HepG2 (cell line): Measurements from ENCODE around the gene JPH3. TPM values are rescaled to one million over a fixed set of nuclear protein-coding genes. Genes with fewer than 3 reads are reported as not detected.
A peak's percentile ranks its signal among the peaks of the same experiment; 100 is the strongest.

Experiments
- E2F1 ChIP-seq: sonication (generic); formaldehyde crosslinking; IDR thresholded peaks from 2 replicates; pipeline ENCODE4 v1.5.0; 2020; ENCODE audit warnings: missing genetic modification reagents
- HBP1 ChIP-seq: IDR thresholded peaks from 2 replicates; pipeline ENCODE4 v1.6.1; 2016; ENCODE audit warnings: low read depth, control low read depth
- HMG20B ChIP-seq: conservative IDR thresholded peaks from 2 replicates; pipeline ENCODE4 v1.6.1; 2016; ENCODE audit warnings: missing genetic modification reagents, missing compliant biosample characterization
- HNRNPH1 ChIP-seq: fragments of 200-400 bp; formaldehyde crosslinking; optimal IDR thresholded peaks from 2 replicates; pipeline ENCODE3; 2017; ENCODE audit warnings: mild to moderate bottlenecking, low read depth, low read length
- KDM6A ChIP-seq: IDR thresholded peaks from 2 replicates; pipeline ENCODE4 v1.6.1; 2016; ENCODE audit warnings: low read depth
- MEIS1 ChIP-seq: sonication (generic); formaldehyde crosslinking; IDR thresholded peaks from 2 replicates; pipeline ENCODE4 v1.9.0; 2021; ENCODE audit warnings: mild to moderate bottlenecking, missing genetic modification reagents, moderate library complexity, borderline replicate concordance
- MNT ChIP-seq: fragments of 450-650 bp; IDR thresholded peaks from 2 replicates; pipeline ENCODE4 v1.6.1; 2016
- POLR2G ChIP-seq: fragments of 200-400 bp; formaldehyde crosslinking; IDR thresholded peaks from 2 replicates; pipeline ENCODE4 v1.6.1; 2018; ENCODE audit warnings: mild to moderate bottlenecking, low read depth, low read length, moderate library complexity
- RFXAP ChIP-seq: sonication (generic); formaldehyde crosslinking; IDR thresholded peaks from 2 replicates; pipeline ENCODE4 v1.4.0; 2020; ENCODE audit warnings: missing genetic modification reagents, borderline replicate concordance
- RXRB ChIP-seq: IDR thresholded peaks from 2 replicates; pipeline ENCODE4 v1.6.1; 2016; ENCODE audit warnings: borderline replicate concordance, missing genetic modification reagents, missing compliant biosample characterization
- STAG1 ChIP-seq: sonication (generic); formaldehyde crosslinking; IDR thresholded peaks from 2 replicates; pipeline ENCODE4 v1.4.0; 2020; ENCODE audit warnings: missing genetic modification reagents
- ZBTB21 ChIP-seq: sonication (generic); formaldehyde crosslinking; IDR thresholded peaks from 2 replicates; pipeline ENCODE4 v1.4.0; 2020; ENCODE audit warnings: missing genetic modification reagents
- ZBTB8A ChIP-seq: sonication (generic); formaldehyde crosslinking; IDR thresholded peaks from 2 replicates; pipeline ENCODE4 v1.4.0; 2020; ENCODE audit warnings: mild to moderate bottlenecking, low read depth, missing genetic modification reagents, borderline replicate concordance
- ZEB1 ChIP-seq: IDR thresholded peaks from 2 replicates; pipeline ENCODE4 v1.6.1; 2012; ENCODE audit warnings: mild to moderate bottlenecking, low read depth, inconsistent platforms; ENCODE audit not compliant: insufficient replicate concordance
- ZFP62 ChIP-seq: sonication (generic); formaldehyde crosslinking; IDR thresholded peaks from 2 replicates; pipeline ENCODE4 v1.4.0; 2020; ENCODE audit warnings: missing genetic modification reagents
- ZFP90 ChIP-seq: sonication (generic); formaldehyde crosslinking; IDR thresholded peaks from 2 replicates; pipeline ENCODE4 v1.8.0; 2022; ENCODE audit warnings: missing genetic modification reagents, mild to moderate bottlenecking, inconsistent platforms, borderline replicate concordance
- ZNF143 ChIP-seq: sonication (generic); formaldehyde crosslinking; IDR thresholded peaks from 2 replicates; pipeline ENCODE4 v1.4.0; 2020; ENCODE audit warnings: missing genetic modification reagents
- ZNF207 ChIP-seq: fragments of 450-650 bp; IDR thresholded peaks from 2 replicates; pipeline ENCODE4 v1.6.1; 2016; ENCODE audit warnings: antibody characterized with exemption, borderline replicate concordance
- ZNF275 ChIP-seq: sonication (generic); formaldehyde crosslinking; IDR thresholded peaks from 2 replicates; pipeline ENCODE4 v1.8.0; 2022; ENCODE audit warnings: missing genetic modification reagents, mild to moderate bottlenecking, inconsistent platforms, borderline replicate concordance
- ZNF354B ChIP-seq: sonication (generic); formaldehyde crosslinking; IDR thresholded peaks from 2 replicates; pipeline ENCODE4 v1.8.0; 2022; ENCODE audit warnings: mild to moderate bottlenecking, missing genetic modification reagents
- ZNF543 ChIP-seq: sonication (generic); formaldehyde crosslinking; IDR thresholded peaks from 2 replicates; pipeline ENCODE4 v1.4.0; 2020; ENCODE audit warnings: mild to moderate bottlenecking, missing genetic modification reagents
- ZNF570 ChIP-seq: sonication (generic); formaldehyde crosslinking; IDR thresholded peaks from 2 replicates; pipeline ENCODE4 v1.4.0; 2020; ENCODE audit warnings: mild to moderate bottlenecking, missing genetic modification reagents, borderline replicate concordance
- ZNF615 ChIP-seq: sonication (generic); formaldehyde crosslinking; IDR thresholded peaks from 2 replicates; pipeline ENCODE4 v1.5.0; 2020; ENCODE audit warnings: mild to moderate bottlenecking, missing genetic modification reagents, borderline replicate concordance
- ZNF768 ChIP-seq: sonication (generic); formaldehyde crosslinking; IDR thresholded peaks from 2 replicates; pipeline ENCODE4 v1.4.0; 2020; ENCODE audit warnings: missing genetic modification reagents
- ZNF83 ChIP-seq: sonication (generic); formaldehyde crosslinking; IDR thresholded peaks from 2 replicates; pipeline ENCODE4 v1.4.0; 2020; ENCODE audit warnings: missing genetic modification reagents, mild to moderate bottlenecking, borderline replicate concordance
- ZNF850 ChIP-seq: sonication (generic); formaldehyde crosslinking; conservative IDR thresholded peaks from 2 replicates; pipeline ENCODE4 v1.9.0; 2021; ENCODE audit warnings: mild to moderate bottlenecking, missing genetic modification reagents
- polyA plus RNA-seq, 8 experiments: library from polyadenylated mRNA; depleted of rRNA in 3 of 8; stranded (reverse) in 7 of 8; unstranded in 1 of 8; fragments of >200 nt; fragmentation: Illumina TruSeq in 4 of 8; extraction: Trizol in 4 of 8; gene quantifications; 2 replicates each; pipeline versions ENCODE4 v1.2.1 to v1.2.3, GENCODE V29; 2011 to 2016; ENCODE audit warnings: low read depth in 4 of 8, missing spikeins in 1 of 8, mixed read lengths in 1 of 8; ENCODE audit not compliant: insufficient read depth in 1 of 8
- total RNA-seq, 5 experiments: library from RNA; depleted of rRNA; stranded (reverse); fragments of >200 nt; fragmentation: Illumina TruSeq; extraction: Trizol; gene quantifications; 2 replicates each; pipeline ENCODE4 v1.2.3, GENCODE V29; 2016; ENCODE audit warnings: low read depth in 1 of 5

Gene JPH3
- total and polyA plus RNA-seq, 2 of the 13 experiments (the other 11 are each of a cell fraction or from before 2014, with no cell fraction given): not detected

GRCh38 chr16:87608400-87608985, 6.2 kb downstream of the JPH3 start (continued):
- TF ChIP-seq ZNF543 (0 out of 2 replicates have a peak, but pooled peaks have one; percentile 61), ZFP90 (no peak), ZBTB21 (peak; percentile 27; the same call in 1 of the 2 replicates), MNT (no peak), ZNF570 (CRISPR knock-in tag) (no peak), MEIS1 (CRISPR knock-in tag) (no peak), ZEB1 (no peak), ZNF354B (CRISPR knock-in tag) (0 out of 2 replicates have a peak, but pooled peaks have one; percentile 56), ZNF143 (no peak), ZNF768 (CRISPR knock-in tag) (peak; percentile 64; the same call in 1 of the 2 replicates), HNRNPH1 (no peak), HMG20B (CRISPR knock-in tag) (peak; percentile 87), ZNF83 (CRISPR knock-in tag) (peak; percentile 75; the same call in 1 of the 2 replicates), ZBTB8A (CRISPR knock-in tag) (no peak), POLR2G (no peak), ZFP62 (no peak), RXRB (peak; percentile 63), E2F1 (no peak), HBP1 (peak; percentile 88), ZNF850 (no peak), RFXAP (CRISPR knock-in tag) (peak; percentile 60; the same call in 1 of the 2 replicates), KDM6A (CRISPR knock-in tag) (no peak), ZNF615 (CRISPR knock-in tag) (no peak), ZNF207 (no peak), ZNF275 (CRISPR knock-in tag) (0 out of 2 replicates have a peak, but pooled peaks have one; percentile 69), STAG1 (CRISPR knock-in tag) (no peak)
